HUES64 (cell line): ENCODE measurements around the gene MICAL3.

Experiments
- H3K27ac ChIP-seq: 2 replicates; pipeline ENCODE4 v1.7.0; 2013; ENCODE audit warnings: low read depth, low read length, inconsistent platforms
- H3K27me3 ChIP-seq: 2 replicates; pipeline ENCODE4 v1.6.1; 2013; ENCODE audit warnings: mild to moderate bottlenecking, low read length; ENCODE audit not compliant: insufficient read depth
- H3K36me3 ChIP-seq: 2 replicates; pipeline ENCODE4 v1.6.1; 2013; ENCODE audit warnings: mild to moderate bottlenecking, low read length; ENCODE audit not compliant: insufficient read depth
- H3K4me1 ChIP-seq: 2 replicates; pipeline ENCODE4 v1.6.1; 2013; ENCODE audit warnings: mild to moderate bottlenecking, low read length, moderate library complexity; ENCODE audit not compliant: insufficient read depth
- H3K4me3 ChIP-seq: 2 replicates; pipeline ENCODE4 v1.5.1; 2013; ENCODE audit warnings: mild to moderate bottlenecking, low read length, moderate library complexity
- H3K9ac ChIP-seq: 2 replicates; pipeline ENCODE4 v1.6.1; 2013; ENCODE audit warnings: mild to moderate bottlenecking, low read depth, low read length
- H3K9me3 ChIP-seq: 2 replicates; pipeline ENCODE4 v1.6.1; 2013; ENCODE audit warnings: low read depth, low read length; ENCODE audit not compliant: insufficient read depth
- WGBS: fragments of 150-250, 120-280 bp; methylation state at CpG from one replicate; pipeline ENCODE4 v1.1.7; 2013; ENCODE audit warnings: missing lambda C conversion rate; 5-methylcytosine and 5-hydroxymethylcytosine counted together

Gene MICAL3

GRCh38 chr22:17743661-17744411, 280.5 kb downstream of the MICAL3 start:
- Histone ChIP-seq H3K9ac (no peak overlapping the region), H3K4me3 (no peak overlapping the region), H3K4me1 (no peaks in the 10 kb centered on the region; the same call in 1 of the 2 replicates), H3K9me3 (no peaks in the 10 kb centered on the region), H3K27me3 (no peaks in the 10 kb centered on the region), H3K27ac (no peak overlapping the region), H3K36me3 (no peaks in the 10 kb centered on the region)
- WGBS = 77% methylated on average over 25 of the region's 25 CpGs

GRCh38 chr22:17742527-17742902, 281.8 kb downstream of the MICAL3 start:
- Histone ChIP-seq H3K27me3 (no peaks in the 10 kb centered on the region), H3K36me3 (peaks cover 8% of the 10 kb centered on the region; the same call in 1 of the 2 replicates), H3K4me1 (no peaks in the 10 kb centered on the region; the same call in 1 of the 2 replicates), H3K9me3 (no peaks in the 10 kb centered on the region), H3K9ac (no peak overlapping the region), H3K27ac (no peak overlapping the region), H3K4me3 (no peak overlapping the region)
- 55% methylated on average over 9 of the region's 9 CpGs for WGBS

- Histone ChIP-seq H3K4me1 (no peaks in the 10 kb centered on the region; the same call in 1 of the 2 replicates), H3K9ac (no peak overlapping the region), H3K27ac (no peak overlapping the region), H3K36me3 (peaks cover 9% of the 10 kb centered on the region; the same call in 1 of the 2 replicates), H3K4me3 (no peak overlapping the region), H3K27me3 (no peaks in the 10 kb centered on the region), H3K9me3 (no peaks in the 10 kb centered on the region)
- 79% methylated on average over 16 of the region's 18 CpGs for WGBS
These were observed 282.4 kb downstream of the MICAL3 start for GRCh38 chr22:17741866-17742526.

DNA sequence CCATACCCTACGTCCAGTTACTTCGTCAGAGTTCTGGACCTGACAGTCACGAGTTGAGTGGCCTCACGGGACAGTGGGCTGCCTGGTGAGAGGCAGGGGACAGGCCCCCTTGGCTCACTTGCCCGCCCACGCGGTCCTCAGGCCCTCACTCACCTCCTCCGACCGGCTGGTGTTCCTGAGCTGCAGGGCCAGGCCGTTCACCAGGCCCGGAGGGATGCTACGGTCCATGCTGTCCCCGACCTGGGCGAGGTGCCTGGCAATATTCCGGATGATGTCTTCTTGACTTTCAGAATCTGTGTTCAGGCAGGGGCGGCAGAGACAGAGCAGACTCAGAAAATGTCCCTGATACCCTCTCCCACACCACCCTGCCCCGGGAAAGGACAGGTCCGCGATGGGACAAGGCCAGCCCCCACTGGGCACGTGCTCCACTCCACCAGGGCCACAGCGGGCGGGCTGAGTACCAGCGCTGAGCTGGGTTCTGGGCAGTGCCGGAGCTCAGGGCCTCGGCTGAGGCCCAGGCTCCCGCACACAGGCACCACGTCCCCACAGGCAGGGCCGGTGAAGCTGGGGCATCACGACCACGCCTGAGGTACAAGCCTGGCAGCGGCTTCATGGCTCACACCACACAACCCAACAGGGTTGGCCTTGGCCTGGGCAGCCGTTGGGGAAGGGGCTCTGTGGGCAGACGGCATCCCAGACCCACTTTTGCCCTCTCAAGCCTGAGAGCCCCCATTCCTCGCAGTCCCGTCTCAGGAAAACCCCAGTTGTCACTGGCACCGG, 285.0 kb downstream of the MICAL3 start:
- Histone ChIP-seq H3K9me3 (no peaks in the 10 kb centered on the region), H3K4me1 (no peaks in the 10 kb centered on the region; the same call in 1 of the 2 replicates), H3K36me3 (peaks cover 20% of the 10 kb centered on the region), H3K4me3 (no peak overlapping the region), H3K27ac (no peak overlapping the region), H3K9ac (no peak overlapping the region), H3K27me3 (no peaks in the 10 kb centered on the region)
- 92% methylated on average over 36 of the region's 36 CpGs for WGBS

GRCh38 chr22:17738386-17739128, 285.8 kb downstream of the MICAL3 start:
- no peak overlapping the region for H3K4me3 ChIP-seq
- 90% methylated on average over 21 of the region's 21 CpGs for WGBS
- H3K4me1 ChIP-seq = no peaks in the 10 kb centered on the region; the same call in 1 of the 2 replicates
- H3K9ac ChIP-seq = no peak overlapping the region
- H3K9me3 ChIP-seq = no peaks in the 10 kb centered on the region
- H3K27ac ChIP-seq = no peak overlapping the region
- peaks cover 26% of the 10 kb centered on the region for H3K36me3 ChIP-seq
- no peaks in the 10 kb centered on the region for H3K27me3 ChIP-seq
